GM12878 (cell line): ENCODE measurements around the gene ZNF165. TPM values are rescaled to one million over a fixed set of nuclear protein-coding genes. Genes with fewer than 3 reads are reported as not detected.

Source experiments
- ATF3 ChIP-seq: IDR thresholded peaks from 2 replicates; pipeline ENCODE4 v1.6.1; 2011; ENCODE audit warnings: low read depth, mild to moderate bottlenecking, low read length, moderate library complexity, borderline replicate concordance; ENCODE audit errors: extremely low read depth
- CREB1 ChIP-seq: IDR thresholded peaks from 2 replicates; pipeline ENCODE4 v1.6.1; 2012; ENCODE audit warnings: low read depth, mild to moderate bottlenecking, inconsistent platforms
- CUX1 ChIP-seq: IDR thresholded peaks from 2 replicates; pipeline ENCODE4 v1.6.1; 2012; ENCODE audit warnings: improper control_type of control experiment, low read depth, low read length; ENCODE audit not compliant: insufficient replicate concordance
- ELK1 ChIP-seq: IDR thresholded peaks from 2 replicates; pipeline ENCODE4 v1.6.1; 2012; ENCODE audit warnings: low read depth, low read length, improper control_type of control experiment
- HDGF ChIP-seq: fragments of 450-650 bp; IDR thresholded peaks from 2 replicates; pipeline ENCODE4 v1.6.1; 2016; ENCODE audit warnings: antibody characterized with exemption
- MYB ChIP-seq: fragments of 150-350 bp; IDR thresholded peaks from 2 replicates; pipeline ENCODE4 v1.6.1; 2014; ENCODE audit warnings: mild to moderate bottlenecking, low read depth, low read length, borderline replicate concordance
- NR2F1 ChIP-seq: fragments of 450-650 bp; conservative IDR thresholded peaks from 2 replicates; pipeline ENCODE4 v1.6.1; 2017; ENCODE audit warnings: mild to moderate bottlenecking
- PRDM15 ChIP-seq: fragments of 450-650 bp; formaldehyde crosslinking; IDR thresholded peaks from 2 replicates; pipeline ENCODE4 v1.4.0; 2020; ENCODE audit warnings: mild to moderate bottlenecking, moderate library complexity
- RB1 ChIP-seq: fragments of 450-650 bp; formaldehyde crosslinking; IDR thresholded peaks from 2 replicates; pipeline ENCODE4 v1.6.1; 2017; ENCODE audit warnings: mild to moderate bottlenecking, borderline replicate concordance
- SMAD5 ChIP-seq: IDR thresholded peaks from 2 replicates; pipeline ENCODE4 v1.6.1; 2016; ENCODE audit warnings: antibody characterized with exemption, low read depth
- SREBF2 ChIP-seq: IDR thresholded peaks from 2 replicates; pipeline ENCODE4 v1.6.1; 2012; ENCODE audit warnings: mild to moderate bottlenecking, low read length
- TBL1XR1 ChIP-seq: IDR thresholded peaks from 2 replicates; pipeline ENCODE4 v1.6.1; 2012; ENCODE audit warnings: low read depth, low read length, improper control_type of control experiment
- ZBTB4 ChIP-seq: fragments of 450-650 bp; formaldehyde crosslinking; IDR thresholded peaks from 2 replicates; pipeline ENCODE4 v1.4.0; 2022; ENCODE audit warnings: mild to moderate bottlenecking, moderate library complexity
- ZNF24 ChIP-seq: fragments of 450-650 bp; IDR thresholded peaks from 2 replicates; pipeline ENCODE4 v1.6.1; 2017; ENCODE audit warnings: antibody characterized with exemption, mild to moderate bottlenecking
- ZNF384 ChIP-seq: IDR thresholded peaks from 2 replicates; pipeline ENCODE4 v1.6.1; 2012; ENCODE audit warnings: low read depth, mild to moderate bottlenecking, low read length, improper control_type of control experiment, borderline replicate concordance
- polyA plus RNA-seq, 11 experiments: library from polyadenylated mRNA; depleted of rRNA in 4 of 11; unstranded in 6 of 11; stranded (reverse) in 5 of 11; fragments of >200 nt; fragmentation: Nextera tagmentation in 4 of 11; fragmentation: Illumina TruSeq in 1 of 11; extraction: Ambion mirVana in 4 of 11; extraction: Trizol in 1 of 11; gene quantifications; 1 replicate in 1 of 11; 2 replicates in 10 of 11; pipeline versions ENCODE4 v1.2.1 to v1.2.3, GENCODE V29; 2011 to 2016; ENCODE audit warnings: inconsistent platforms in 2 of 11, missing spikeins in 2 of 11, low read depth in 1 of 11
- total RNA-seq, 4 experiments: library from RNA; depleted of rRNA in 3 of 4; stranded (reverse); fragments of >200 nt in 3 of 4; fragmentation: Illumina TruSeq in 1 of 4; extraction: Trizol in 1 of 4; gene quantifications; 2 replicates each; pipeline versions ENCODE4 v1.2.1 to v1.2.3, GENCODE V29; 2013 to 2021

ZNF165 gene
- total and polyA plus RNA-seq, 10 of the 15 experiments (the other 5 are each of a cell fraction or from before 2014, with no cell fraction given) = 1.1 to 5.0 (median 2.9) TPM

- no peak for TF ChIP-seq PRDM15
- TF ChIP-seq ATF3 = no peak
- TF ChIP-seq TBL1XR1 = no peak
- peak; percentile 62; the same call in 1 of the 2 replicates for TF ChIP-seq RB1
- peak; percentile 32; the same call in 1 of the 2 replicates for TF ChIP-seq NR2F1
- TF ChIP-seq CUX1 = no peak
- peak; percentile 92 for TF ChIP-seq SMAD5
- no peak for TF ChIP-seq ZBTB4 (CRISPR knock-in tag)
- no peak for TF ChIP-seq ZNF384
- peak; percentile 79 for TF ChIP-seq ELK1
- 0 out of 2 replicates have a peak, but pooled peaks have one; percentile 59 for TF ChIP-seq MYB
- peak; percentile 55; the same call in 1 of the 2 replicates for TF ChIP-seq ZNF24
- peak; percentile 39 for TF ChIP-seq CREB1
- TF ChIP-seq HDGF = no peak
- TF ChIP-seq SREBF2 = no peak
Observed at GRCh38 chr6:28104392-28105244, 24.2 kb downstream of the ZNF165 start (continued).
